ENCODE results near the gene CMIP. TPM values are rescaled to one million over a fixed set of nuclear protein-coding genes. Genes with fewer than 3 reads are reported as not detected.
A peak's percentile ranks its signal among the peaks of the same experiment; 100 is the strongest.

Gene CMIP
- total RNA-seq, 1 experiment from 2014 or later = 48.2 TPM

GRCh38 chr16:81693041-81693743, 248.6 kb downstream of the CMIP start:
- Mint-ChIP-seq H3K4me1 (peaks cover 12 to 24% of the 10 kb centered on the region in 2 experiments), H3K9me3 (no peaks in the 10 kb centered on the region), H3K27ac (peak overlapping the region in 1 of 3 experiments; percentile 44; a peak in 1 of 7 replicates), H3K4me3 (no peak overlapping the region), H3K36me3 (ENCODE audit: insufficient read depth in 1 of 3, low read depth in 3 of 3) (peaks cover 19 to 30% (median 29%) of the 10 kb centered on the region in 3 experiments; a peak in 6 of 7 replicates), H3K27me3 (ENCODE audit: low read depth) (no peaks in the 10 kb centered on the region)
- DNase-seq = no peak
- Histone ChIP-seq H2BK120ac (ENCODE audit: low read depth, low read length, poor library complexity, severe bottlenecking) (no peak overlapping the region), H3K14ac (ENCODE audit: insufficient read depth, low read length) (no peak overlapping the region), H2BK20ac (ENCODE audit: low read depth, low read length, poor library complexity, severe bottlenecking) (no peak overlapping the region), H3K4me1 (ENCODE audit: insufficient read depth, low read length) (no peaks in the 10 kb centered on the region), H4K91ac (ENCODE audit: insufficient read length, low read depth, low read length) (no peak overlapping the region), H3K4ac (ENCODE audit: low read depth, low read length) (no peak overlapping the region), H3K9ac (ENCODE audit: extremely low read depth, insufficient read length, low read length) (no peak overlapping the region), H3K27me3 (ENCODE audit: insufficient read depth, low read length) (no peaks in the 10 kb centered on the region), H2BK15ac (ENCODE audit: low read depth, low read length) (no peak overlapping the region), H3T11ph (ENCODE audit: low read length) (no peak overlapping the region), H4K8ac (replicated peaks; ENCODE audit: insufficient read length, low read depth, low read length) (no peak overlapping the region), H2AFZ (ENCODE audit: low read length) (no peak overlapping the region), H3K27ac (ENCODE audit: insufficient read length, low read depth, low read length) (no peak overlapping the region), H3K79me2 (ENCODE audit: insufficient read depth, low read length) (no peaks in the 10 kb centered on the region), H3K23ac (ENCODE audit: insufficient read length, low read depth, low read length) (no peak overlapping the region), H3K23me2 (ENCODE audit: insufficient read length, low read depth, low read length, poor library complexity, severe bottlenecking) (no peaks in the 10 kb centered on the region), H4K20me1 (ENCODE audit: control insufficient read depth, insufficient read depth, insufficient read length) (peaks cover 2% of the 10 kb centered on the region), H3K56ac (ENCODE audit: insufficient read length, low read depth, low read length) (no peak overlapping the region), H3K4me2 (ENCODE audit: insufficient read depth, insufficient read length, low read length) (no peak overlapping the region), H2BK5ac (ENCODE audit: insufficient read length, low read length) (no peak overlapping the region), H3K79me1 (ENCODE audit: insufficient read depth, low read depth, low read length, poor library complexity, severe bottlenecking) (no peaks in the 10 kb centered on the region), H3K9me3 (ENCODE audit: control insufficient read depth, low read depth, low read length) (no peaks in the 10 kb centered on the region), H3K18ac (ENCODE audit: insufficient read length, low read depth, low read length) (no peak overlapping the region), H4K5ac (ENCODE audit: insufficient read length, low read depth, low read length) (no peak overlapping the region), H2AK5ac (ENCODE audit: insufficient read length, low read length) (no peak overlapping the region), H2BK12ac (ENCODE audit: insufficient read length, low read depth, low read length) (no peak overlapping the region)
- no CpG with 5 or more reads among the region's 28 CpGs for WGBS (ENCODE audit: extremely low coverage, insufficient read length, low lambda C conversion rate)
- TF ChIP-seq, protein P1, sequence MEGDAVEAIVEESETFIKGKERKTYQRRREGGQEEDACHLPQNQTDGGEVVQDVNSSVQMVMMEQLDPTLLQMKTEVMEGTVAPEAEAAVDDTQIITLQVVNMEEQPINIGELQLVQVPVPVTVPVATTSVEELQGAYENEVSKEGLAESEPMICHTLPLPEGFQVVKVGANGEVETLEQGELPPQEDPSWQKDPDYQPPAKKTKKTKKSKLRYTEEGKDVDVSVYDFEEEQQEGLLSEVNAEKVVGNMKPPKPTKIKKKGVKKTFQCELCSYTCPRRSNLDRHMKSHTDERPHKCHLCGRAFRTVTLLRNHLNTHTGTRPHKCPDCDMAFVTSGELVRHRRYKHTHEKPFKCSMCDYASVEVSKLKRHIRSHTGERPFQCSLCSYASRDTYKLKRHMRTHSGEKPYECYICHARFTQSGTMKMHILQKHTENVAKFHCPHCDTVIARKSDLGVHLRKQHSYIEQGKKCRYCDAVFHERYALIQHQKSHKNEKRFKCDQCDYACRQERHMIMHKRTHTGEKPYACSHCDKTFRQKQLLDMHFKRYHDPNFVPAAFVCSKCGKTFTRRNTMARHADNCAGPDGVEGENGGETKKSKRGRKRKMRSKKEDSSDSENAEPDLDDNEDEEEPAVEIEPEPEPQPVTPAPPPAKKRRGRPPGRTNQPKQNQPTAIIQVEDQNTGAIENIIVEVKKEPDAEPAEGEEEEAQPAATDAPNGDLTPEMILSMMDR (conservative IDR thresholded peaks at IDR 0.05) = no peak

All from H9 (cell line).